Renal cortical epithelial cell (primary cell): ENCODE data around the gene APBB3. TPM values are rescaled to one million over a fixed set of nuclear protein-coding genes. Genes with fewer than 3 reads are reported as not detected.

Experiments used
- total RNA-seq: library from RNA; depleted of rRNA; stranded (reverse); fragments of >200 nt; gene quantifications from 2 replicates; pipeline ENCODE4 v1.2.3, GENCODE V29; 2014

APBB3 gene
- total RNA-seq, 1 donor from 2014 or later, result 21.5 TPM

Other genes with a start within 250 kb of the APBB3 start
- 23.4 and 52.8 TPM in 2 replicates for gene HBEGF, start 218.0 kb downstream of the APBB3 start, total RNA-seq
- gene SLC4A9, start 204.4 kb downstream of the APBB3 start, total RNA-seq, result not detected in 2 replicates
- 36.1 and 81.5 TPM in 2 replicates for gene ANKHD1, start 162.8 kb downstream of the APBB3 start, total RNA-seq
- 0.17 and 0.80 TPM in 2 replicates for gene EIF4EBP3, start 16.9 kb downstream of the APBB3 start, total RNA-seq
- 28.2 and 48.1 TPM in 2 replicates for gene SRA1, start 7.1 kb downstream of the APBB3 start, total RNA-seq
- 28.7 and 85.2 TPM in 2 replicates for gene SLC35A4, start 230 bp upstream of the APBB3 start, total RNA-seq
- gene CD14, start 68.6 kb upstream of the APBB3 start, total RNA-seq, result 5.3 TPM in 1 of 2 replicates, not detected in the other
- gene TMCO6, start 74.9 kb upstream of the APBB3 start, total RNA-seq, result 10.9 and 18.9 TPM in 2 replicates
- 33.0 and 35.6 TPM in 2 replicates for gene NDUFA2, start 83.0 kb upstream of the APBB3 start, total RNA-seq
- 73.3 and 168 TPM in 2 replicates for gene IK, start 83.2 kb upstream of the APBB3 start, total RNA-seq
- gene WDR55, start 100.3 kb upstream of the APBB3 start, total RNA-seq, result 43.3 and 58.7 TPM in 2 replicates
- 0.35 and 0.55 TPM in 2 replicates for gene DND1, start 109.0 kb upstream of the APBB3 start, total RNA-seq
- 72.2 and 80.2 TPM in 2 replicates for gene HARS1, start 126.8 kb upstream of the APBB3 start, total RNA-seq
- gene HARS2, start 126.9 kb upstream of the APBB3 start, total RNA-seq, result 40.4 and 51.1 TPM in 2 replicates
- gene ZMAT2, start 135.8 kb upstream of the APBB3 start, total RNA-seq, result 61.0 and 63.1 TPM in 2 replicates
- 0.10 and 0.35 TPM in 2 replicates for gene PCDHA1, start 221.5 kb upstream of the APBB3 start, total RNA-seq
- 0.35 TPM in 1 of 2 replicates, not detected in the other for gene PCDHA2, start 230.3 kb upstream of the APBB3 start, total RNA-seq
- gene PCDHA3, start 236.5 kb upstream of the APBB3 start, total RNA-seq, result 0.17 and 1.3 TPM in 2 replicates
- 4.2 and 9.6 TPM in 2 replicates for gene PCDHA4, start 242.5 kb upstream of the APBB3 start, total RNA-seq